ENCODE measurements around the gene ZNF493.

The ZNF493 gene

DNA sequence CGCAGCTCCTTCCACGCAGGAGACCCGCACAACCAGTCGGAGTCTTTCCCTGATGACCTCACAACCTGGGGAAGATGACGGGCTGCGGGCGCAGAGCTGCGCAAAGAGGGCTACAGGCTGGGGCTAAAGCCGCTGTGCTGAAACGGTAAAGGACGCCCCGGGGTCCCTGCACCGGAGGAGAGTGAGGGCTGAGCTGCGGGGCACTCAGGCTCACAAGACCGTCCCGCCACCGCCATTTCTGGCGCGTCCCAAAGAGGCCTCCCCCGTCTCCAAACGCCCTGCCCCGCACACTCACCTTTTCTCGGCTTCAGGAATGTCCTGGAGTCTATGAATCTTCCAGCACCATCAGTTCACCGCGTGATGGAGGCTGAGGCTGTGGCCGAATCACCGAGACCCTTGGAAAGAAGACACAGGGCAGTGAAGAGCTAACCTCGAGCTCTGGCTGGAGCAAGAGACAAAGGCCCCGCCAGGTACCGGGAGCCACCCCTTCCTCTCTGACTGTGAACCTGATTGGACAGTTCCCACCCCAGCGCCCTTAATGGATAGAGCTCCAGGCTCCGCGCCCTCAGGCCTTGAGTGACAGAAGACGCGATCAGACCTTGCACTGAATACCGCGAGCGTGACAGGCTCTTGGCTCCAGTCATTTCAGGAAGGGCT, 66.6 kb downstream of the ZNF493 start:
- H3K27ac ChIP-seq = no peak overlapping the region
- TF ChIP-seq, protein P1, sequence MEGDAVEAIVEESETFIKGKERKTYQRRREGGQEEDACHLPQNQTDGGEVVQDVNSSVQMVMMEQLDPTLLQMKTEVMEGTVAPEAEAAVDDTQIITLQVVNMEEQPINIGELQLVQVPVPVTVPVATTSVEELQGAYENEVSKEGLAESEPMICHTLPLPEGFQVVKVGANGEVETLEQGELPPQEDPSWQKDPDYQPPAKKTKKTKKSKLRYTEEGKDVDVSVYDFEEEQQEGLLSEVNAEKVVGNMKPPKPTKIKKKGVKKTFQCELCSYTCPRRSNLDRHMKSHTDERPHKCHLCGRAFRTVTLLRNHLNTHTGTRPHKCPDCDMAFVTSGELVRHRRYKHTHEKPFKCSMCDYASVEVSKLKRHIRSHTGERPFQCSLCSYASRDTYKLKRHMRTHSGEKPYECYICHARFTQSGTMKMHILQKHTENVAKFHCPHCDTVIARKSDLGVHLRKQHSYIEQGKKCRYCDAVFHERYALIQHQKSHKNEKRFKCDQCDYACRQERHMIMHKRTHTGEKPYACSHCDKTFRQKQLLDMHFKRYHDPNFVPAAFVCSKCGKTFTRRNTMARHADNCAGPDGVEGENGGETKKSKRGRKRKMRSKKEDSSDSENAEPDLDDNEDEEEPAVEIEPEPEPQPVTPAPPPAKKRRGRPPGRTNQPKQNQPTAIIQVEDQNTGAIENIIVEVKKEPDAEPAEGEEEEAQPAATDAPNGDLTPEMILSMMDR (conservative IDR thresholded peaks at IDR 0.05) = no peak
- no peak for TF ChIP-seq ZFX (IDR thresholded peaks at IDR 0.05)

DNA sequence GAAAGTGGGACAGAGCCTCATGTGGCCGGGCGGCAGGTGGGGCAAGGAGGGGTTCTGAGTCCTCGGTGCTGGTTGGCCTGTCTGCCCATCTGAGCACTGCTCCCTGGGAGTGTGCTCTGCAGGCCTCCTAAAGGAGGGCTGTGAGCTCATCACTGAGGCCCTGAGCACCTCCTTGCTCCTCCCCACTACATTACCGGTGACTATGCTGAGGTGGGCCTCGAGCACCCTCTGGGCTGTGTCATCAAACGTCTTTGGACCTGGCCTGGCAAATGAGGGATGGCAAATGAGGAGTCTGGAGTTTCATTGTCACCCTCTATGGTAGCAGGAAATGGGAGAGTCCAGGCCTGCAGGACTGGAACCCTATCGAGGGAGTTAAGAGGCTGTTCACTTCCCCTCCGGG, 69.7 kb downstream of the ZNF493 start:
- no peak overlapping the region for H3K27ac ChIP-seq
- TF ChIP-seq ZFX (IDR thresholded peaks at IDR 0.05) = no peak
- TF ChIP-seq, protein P1 (conservative IDR thresholded peaks at IDR 0.05) = no peak

DNA sequence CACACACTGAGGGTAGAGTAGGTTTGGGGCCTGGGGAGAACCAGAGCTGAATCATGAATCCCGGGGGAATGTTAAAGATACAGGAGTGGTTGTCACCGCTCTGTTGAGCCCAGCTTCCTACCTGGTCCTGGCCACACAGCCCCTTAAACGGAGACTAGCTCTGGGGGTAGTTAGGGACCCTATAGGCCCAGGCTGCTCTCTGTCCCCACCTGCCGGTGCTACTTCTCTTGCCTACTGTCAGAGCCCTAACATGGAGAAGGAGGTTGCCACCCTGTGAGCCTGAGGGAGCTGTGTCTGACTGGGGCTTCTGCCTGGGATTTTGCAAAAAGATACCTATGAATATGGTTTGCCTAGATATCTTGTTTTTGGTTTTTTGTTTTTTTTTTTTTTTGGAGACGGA, 71.9 kb downstream of the ZNF493 start:
- no peak overlapping the region for H3K27ac ChIP-seq
- no peak for TF ChIP-seq ZFX (IDR thresholded peaks at IDR 0.05)
- TF ChIP-seq, protein P1 (conservative IDR thresholded peaks at IDR 0.05) = no peak; the same call in 1 of the 2 replicates

DNA sequence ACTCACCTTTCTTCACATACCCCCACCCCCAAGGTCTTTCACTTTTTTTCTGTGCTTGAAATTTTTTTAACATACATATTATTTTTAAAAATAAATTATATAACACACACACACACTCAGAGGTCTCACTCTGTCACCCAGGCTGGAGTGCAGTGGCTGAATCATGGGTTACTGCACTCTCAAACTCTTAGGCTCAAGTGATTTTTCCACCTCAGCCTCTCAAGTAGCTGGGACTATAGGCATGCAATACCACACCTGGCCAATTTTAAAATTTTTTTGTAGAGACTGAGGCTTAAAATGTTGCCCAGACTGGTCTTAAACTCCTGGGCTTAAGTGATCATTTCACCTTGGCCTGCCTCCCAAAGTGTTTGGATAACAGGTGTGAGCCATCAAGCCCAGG, 75.6 kb downstream of the ZNF493 start:
- H3K27ac ChIP-seq = no peak overlapping the region
- TF ChIP-seq, protein P1 (conservative IDR thresholded peaks at IDR 0.05) = no peak
- TF ChIP-seq ZFX (IDR thresholded peaks at IDR 0.05) = no peak

DNA sequence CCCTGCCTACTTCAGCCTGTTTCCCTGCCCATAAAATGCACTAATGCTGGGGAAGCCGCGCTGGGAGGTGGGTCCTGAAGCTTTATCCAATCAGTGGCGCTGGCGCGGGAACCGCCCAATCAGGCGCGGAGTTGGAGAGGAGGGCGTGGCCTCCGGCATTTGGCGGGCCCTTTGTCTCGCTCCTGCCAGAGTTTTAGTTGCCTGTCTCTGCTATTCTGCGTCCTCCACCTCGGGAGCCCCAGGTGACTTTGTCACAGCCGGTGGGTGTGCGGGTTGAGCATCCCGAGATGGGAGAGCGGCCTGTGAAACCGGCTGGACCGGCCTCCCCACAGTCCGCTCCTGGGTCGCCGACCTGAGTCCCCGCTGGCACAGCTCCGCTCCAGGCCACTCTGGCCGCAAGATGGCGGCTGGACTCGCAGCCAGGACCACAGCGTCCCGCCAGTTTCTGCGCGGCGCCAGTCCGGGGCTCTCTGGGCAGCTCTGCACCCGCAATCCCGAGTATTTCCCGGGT, 77.8 kb downstream of the ZNF493 start:
- TF ChIP-seq, protein P1 (conservative IDR thresholded peaks at IDR 0.05) = no peak
- no peak for TF ChIP-seq ZFX (IDR thresholded peaks at IDR 0.05)
- no peak overlapping the region for H3K27ac ChIP-seq

Data from C4-2B (cell line).